SJCRH30 (cell line): ENCODE data around the gene IGHMBP2. TPM values are rescaled to one million over a fixed set of nuclear protein-coding genes. Genes with fewer than 3 reads are reported as not detected.
"Not testable (repeated sequence)": the region's sequence is repeated elsewhere in the genome, so short reads cannot be mapped to it uniquely, and the experiment has no call there.

Source experiments
- DNase-seq, 2 experiments: peaks; one replicate each; pipeline ENCODE4 v3.0.0-alpha.2; 2015 to 2020
- H3K27ac ChIP-seq: fragments of 250-450 bp; sonication (Bioruptor Pico); 2 replicates; pipeline ENCODE4 v1.5.1; 2020; ENCODE audit warnings: mild to moderate bottlenecking, moderate library complexity
- H3K27me3 ChIP-seq: fragments of 250-450 bp; sonication (Bioruptor Pico); 2 replicates; pipeline ENCODE4 v1.5.1; 2020; ENCODE audit warnings: mild to moderate bottlenecking, moderate library complexity
- H3K36me3 ChIP-seq: fragments of 250-450 bp; sonication (Bioruptor Pico); 2 replicates; pipeline ENCODE4 v1.5.1; 2020; ENCODE audit warnings: mild to moderate bottlenecking, moderate library complexity
- H3K4me1 ChIP-seq: fragments of 250-450 bp; sonication (Bioruptor Pico); 2 replicates; pipeline ENCODE4 v1.5.1; 2020; ENCODE audit warnings: mild to moderate bottlenecking, moderate library complexity
- H3K4me3 ChIP-seq: fragments of 250-450 bp; sonication (Bioruptor Pico); 2 replicates; pipeline ENCODE4 v1.5.1; 2020; ENCODE audit warnings: mild to moderate bottlenecking, moderate library complexity
- H3K9me3 ChIP-seq: fragments of 250-450 bp; sonication (Bioruptor Pico); replicated peaks from 2 replicates; pipeline ENCODE4 v1.5.1; 2020; ENCODE audit warnings: mild to moderate bottlenecking, moderate library complexity
- total RNA-seq: library from RNA; depleted of rRNA; stranded (reverse); fragments of >200 nt; shearing (Covaris generic); gene quantifications from 2 replicates; pipeline ENCODE4 v1.2.3, GENCODE V29; 2014

Gene IGHMBP2
- total RNA-seq, 1 experiment from 2014 or later, result 11.1 TPM

GRCh38 chr11:68872216-68873003 lies 31.3 kb upstream of the IGHMBP2 start:
- H3K36me3 ChIP-seq, result no peaks in the 10 kb centered on the region
- no peaks in the 10 kb centered on the region for H3K9me3 ChIP-seq
- no peaks in the 10 kb centered on the region for H3K4me1 ChIP-seq
- H3K27ac ChIP-seq, result no peak overlapping the region
- no peaks in the 10 kb centered on the region for H3K27me3 ChIP-seq
- H3K4me3 ChIP-seq, result no peak overlapping the region
- DNase-seq, result no peak

- no peak overlapping the region for H3K4me3 ChIP-seq
- no peaks in the 10 kb centered on the region for H3K36me3 ChIP-seq
- DNase-seq, result no peak
- no peaks in the 10 kb centered on the region for H3K27me3 ChIP-seq
- no peaks in the 10 kb centered on the region for H3K4me1 ChIP-seq
- no peak overlapping the region for H3K27ac ChIP-seq
- H3K9me3 ChIP-seq, result no peaks in the 10 kb centered on the region
Measured at GRCh38 chr11:68878022-68878421, 25.7 kb upstream of the IGHMBP2 start.

DNA sequence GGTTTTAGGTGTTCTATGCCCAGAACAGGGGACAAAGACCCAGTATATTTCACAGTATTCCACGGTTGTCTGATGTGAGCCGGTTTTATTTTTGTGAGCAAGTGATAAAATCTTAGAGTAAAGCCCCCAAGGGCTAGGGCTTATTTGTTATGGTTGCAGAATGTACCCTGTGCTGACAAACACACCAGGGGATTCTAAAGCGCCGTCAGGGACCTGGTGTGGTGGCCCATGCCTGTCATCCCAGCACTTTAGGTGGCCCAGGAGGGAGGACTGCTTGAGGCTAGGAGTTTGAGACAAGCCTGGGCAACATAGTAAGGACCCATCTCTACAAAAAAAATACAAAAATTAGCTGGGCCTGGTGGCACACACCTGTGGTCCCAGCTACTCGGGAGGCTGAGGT lies 22.8 kb upstream of the IGHMBP2 start:
- Histone ChIP-seq H3K27me3 (no peaks in the 10 kb centered on the region), H3K4me3 (no peak overlapping the region), H3K4me1 (no peaks in the 10 kb centered on the region), H3K9me3 (no peaks in the 10 kb centered on the region), H3K36me3 (no peaks in the 10 kb centered on the region), H3K27ac (no peak overlapping the region)
- DNase-seq, result no peak

GRCh38 chr11:68881320-68881719 lies 22.4 kb upstream of the IGHMBP2 start:
- no peaks in the 10 kb centered on the region for H3K9me3 ChIP-seq
- no peak for DNase-seq
- H3K4me3 ChIP-seq, result no peak overlapping the region
- H3K4me1 ChIP-seq, result no peaks in the 10 kb centered on the region
- H3K27me3 ChIP-seq, result no peaks in the 10 kb centered on the region
- no peaks in the 10 kb centered on the region for H3K36me3 ChIP-seq
- no peak overlapping the region for H3K27ac ChIP-seq

DNA sequence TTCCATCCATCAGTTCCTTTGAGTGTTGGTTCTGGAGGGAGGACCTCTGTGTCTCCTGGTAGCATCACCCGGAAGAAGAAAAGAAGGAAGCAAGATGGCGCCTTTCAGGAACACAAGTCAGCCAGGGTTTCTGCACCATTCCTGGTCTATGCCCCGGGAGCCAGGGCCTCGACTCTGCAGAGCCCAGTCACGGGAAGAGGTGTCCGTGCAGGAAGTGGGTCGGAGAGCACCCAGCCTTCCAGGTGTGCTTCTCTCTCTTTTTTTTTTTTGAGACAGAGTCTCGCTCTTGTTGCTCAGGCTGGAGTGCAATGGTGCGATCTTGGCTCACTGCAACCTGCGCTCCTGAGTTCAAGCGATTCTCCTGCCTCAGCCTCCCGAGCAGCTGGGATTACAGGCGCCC lies 21.3 kb upstream of the IGHMBP2 start:
- H3K27me3 ChIP-seq, result no peaks in the 10 kb centered on the region
- no peak for DNase-seq

DNA sequence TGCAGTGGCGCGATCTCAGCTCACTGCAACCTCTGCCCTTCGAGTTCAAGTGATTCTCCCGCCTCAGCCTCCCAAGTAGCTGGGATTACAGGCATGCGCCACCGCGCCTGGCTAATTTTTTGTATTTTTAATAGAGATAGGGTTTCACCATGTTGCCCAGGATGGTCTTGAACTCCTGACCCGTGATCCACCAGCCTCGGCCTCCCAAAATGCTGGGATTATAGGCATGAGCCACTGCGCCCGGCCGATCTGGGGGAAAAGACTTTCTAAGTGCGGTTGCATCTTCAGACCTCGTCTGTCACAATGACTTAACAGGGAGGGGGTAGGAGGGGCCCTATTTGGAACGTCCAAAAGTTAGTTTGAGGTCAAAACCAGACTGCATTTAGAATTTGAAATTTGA lies 18.9 kb upstream of the IGHMBP2 start:
- H3K9me3 ChIP-seq, H3K4me1 ChIP-seq, H3K27ac ChIP-seq, H3K27me3 ChIP-seq, H3K36me3 ChIP-seq, H3K4me3 ChIP-seq, DNase-seq: not testable (repeated sequence)

More for the DNA sequence above, 21.3 kb upstream of the IGHMBP2 start:
- Histone ChIP-seq H3K4me3 (no peak overlapping the region), H3K27ac (no peak overlapping the region), H3K36me3 (no peaks in the 10 kb centered on the region), H3K9me3 (no peaks in the 10 kb centered on the region), H3K4me1 (no peaks in the 10 kb centered on the region)

- Histone ChIP-seq H3K4me3 (no peak overlapping the region), H3K4me1 (peaks cover 14% of the 10 kb centered on the region), H3K27ac (peak overlapping the region; percentile 39; the same call in 1 of the 2 replicates), H3K27me3 (no peaks in the 10 kb centered on the region), H3K36me3 (peaks cover 8% of the 10 kb centered on the region; the same call in 1 of the 2 replicates), H3K9me3 (no peaks in the 10 kb centered on the region)
- DNase-seq, result peak; percentile 11 to 12
Measured at GRCh38 chr11:68889948-68890446, 13.7 kb upstream of the IGHMBP2 start.

DNA sequence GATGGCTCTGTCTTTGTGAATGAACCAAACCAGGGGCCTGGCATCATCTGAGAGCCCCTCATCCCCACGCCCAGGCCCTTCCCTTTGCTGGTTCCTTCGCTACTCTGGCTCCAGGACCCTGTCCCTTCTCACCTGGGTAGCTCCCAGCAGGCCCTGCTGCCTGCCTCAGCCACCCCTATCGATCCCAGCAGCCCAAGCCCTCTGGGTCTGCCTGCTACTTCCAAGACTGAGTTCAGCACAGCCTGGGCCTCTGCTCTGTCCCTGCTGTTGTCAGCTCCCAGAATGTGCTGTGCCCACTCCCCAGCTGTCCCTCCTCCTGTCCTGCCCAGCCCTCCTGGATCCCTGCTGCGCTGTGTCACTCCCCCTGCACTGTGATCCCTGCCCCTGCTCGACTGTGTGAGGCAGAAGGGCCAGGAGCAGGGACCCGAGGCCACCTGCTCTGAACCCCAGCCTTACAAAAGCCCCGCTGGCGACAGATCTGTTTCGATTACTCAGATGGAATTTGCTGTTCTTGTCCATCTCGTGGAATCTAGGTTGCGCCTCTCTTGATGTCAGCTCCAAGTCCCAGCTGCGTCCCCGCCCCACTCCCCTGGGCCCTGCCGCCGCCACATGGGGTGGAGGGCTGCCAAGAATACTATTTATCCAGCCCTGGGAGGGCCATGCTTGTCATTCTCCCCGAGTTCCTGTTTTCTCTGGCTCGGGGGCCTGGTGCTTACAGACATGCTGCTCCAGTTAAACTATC lies 13.0 kb upstream of the IGHMBP2 start:
- peak; percentile 90 for DNase-seq
- peaks cover 8% of the 10 kb centered on the region; the same call in 1 of the 2 replicates for H3K36me3 ChIP-seq
- H3K4me3 ChIP-seq, result no peak overlapping the region
- H3K27me3 ChIP-seq, result no peaks in the 10 kb centered on the region
- H3K4me1 ChIP-seq, result peaks cover 14% of the 10 kb centered on the region
- peak overlapping the region; percentile 39 for H3K27ac ChIP-seq
- H3K9me3 ChIP-seq, result no peaks in the 10 kb centered on the region

DNA sequence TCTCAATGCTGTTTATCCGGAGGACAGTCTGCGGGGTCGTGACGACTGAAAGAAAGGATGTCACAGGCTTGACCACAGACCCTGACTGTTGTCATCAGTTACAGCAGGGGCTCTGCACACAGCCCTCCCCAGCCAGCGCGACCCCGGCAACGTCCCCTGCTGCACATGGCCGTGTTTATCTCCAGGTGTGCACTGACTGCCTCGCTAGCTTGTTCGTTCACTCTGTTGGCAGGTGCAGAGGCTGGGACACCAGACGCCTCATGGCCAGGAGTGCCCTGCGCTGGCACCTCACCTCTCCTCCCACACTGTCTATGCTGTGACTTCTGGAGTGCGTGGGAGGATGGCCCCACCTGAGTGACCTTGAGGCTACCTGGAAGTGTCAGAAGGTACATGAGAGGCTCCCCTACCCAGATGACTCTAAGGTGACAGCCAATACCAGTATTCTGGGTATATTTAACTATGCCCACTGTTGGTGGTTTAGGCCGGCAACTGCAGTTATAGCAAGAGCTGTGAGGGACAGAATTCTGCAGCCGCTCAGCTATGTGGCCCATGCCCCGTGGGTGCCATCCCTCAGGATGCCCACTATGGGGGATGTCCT lies 12.2 kb upstream of the IGHMBP2 start:
- Histone ChIP-seq H3K4me3 (no peak overlapping the region), H3K27ac (no peak overlapping the region), H3K27me3 (no peaks in the 10 kb centered on the region), H3K36me3 (peaks cover 15% of the 10 kb centered on the region; the same call in 1 of the 2 replicates), H3K4me1 (peaks cover 14% of the 10 kb centered on the region), H3K9me3 (no peaks in the 10 kb centered on the region)
- DNase-seq, result no peak

- peaks cover 17% of the 10 kb centered on the region for H3K36me3 ChIP-seq
- H3K27ac ChIP-seq, result no peak overlapping the region
- H3K4me1 ChIP-seq, result peaks cover 14% of the 10 kb centered on the region
- H3K27me3 ChIP-seq, result no peaks in the 10 kb centered on the region
- H3K4me3 ChIP-seq, result no peak overlapping the region
- H3K9me3 ChIP-seq, result no peaks in the 10 kb centered on the region
- DNase-seq, result no peak
Measured at GRCh38 chr11:68892576-68892975, 11.1 kb upstream of the IGHMBP2 start.

- Histone ChIP-seq H3K4me1 (peaks cover 14% of the 10 kb centered on the region), H3K27ac (no peak overlapping the region), H3K36me3 (peaks cover 19% of the 10 kb centered on the region), H3K9me3 (no peaks in the 10 kb centered on the region), H3K4me3 (no peak overlapping the region), H3K27me3 (no peaks in the 10 kb centered on the region)
- DNase-seq, result no peak
Measured at GRCh38 chr11:68893282-68893681, 10.4 kb upstream of the IGHMBP2 start.

DNA sequence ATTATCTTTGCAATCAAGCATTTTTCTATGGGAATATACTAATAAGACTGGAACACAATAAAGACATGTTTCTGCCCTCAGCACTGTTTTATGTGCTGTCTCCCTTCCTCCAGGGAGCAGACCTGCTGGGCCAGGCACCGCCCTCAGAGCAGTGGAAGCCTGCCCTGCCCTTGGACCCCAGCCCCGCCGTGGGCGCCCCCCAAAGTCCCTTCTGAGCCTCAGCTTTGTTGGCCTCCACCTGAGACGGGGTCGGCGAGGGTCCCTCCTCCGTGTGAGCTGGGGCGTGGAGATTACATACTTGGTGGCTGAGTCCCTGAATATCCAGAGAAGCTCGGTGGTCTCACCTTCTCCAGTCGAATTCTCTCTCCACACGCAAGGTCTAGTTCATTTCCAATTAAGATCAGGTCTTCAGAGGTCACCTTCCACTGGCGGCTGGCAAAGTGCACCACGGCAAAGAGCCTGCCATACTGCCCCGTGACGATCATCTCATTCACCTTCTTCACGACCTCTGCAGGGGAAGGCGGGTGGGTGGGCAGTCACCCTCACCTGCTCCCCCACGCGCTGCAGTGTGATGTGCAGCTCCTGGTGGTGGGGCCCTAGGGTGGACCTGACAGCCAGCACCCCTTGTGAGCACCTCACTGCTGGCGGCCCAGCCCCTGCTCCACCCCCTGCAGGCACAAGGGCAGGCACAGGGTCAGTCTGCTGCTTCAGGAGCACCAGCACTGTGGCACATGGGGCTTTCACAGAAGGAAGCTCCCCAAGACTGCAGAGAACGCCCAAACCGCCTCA lies 7.3 kb upstream of the IGHMBP2 start:
- H3K36me3 ChIP-seq, result peaks cover 22% of the 10 kb centered on the region
- H3K9me3 ChIP-seq, result no peaks in the 10 kb centered on the region

GRCh38 chr11:68897441-68897840 lies 6.2 kb upstream of the IGHMBP2 start:
- Histone ChIP-seq H3K4me1 (no peaks in the 10 kb centered on the region), H3K27ac (no peak overlapping the region), H3K36me3 (peaks cover 22% of the 10 kb centered on the region), H3K4me3 (no peak overlapping the region), H3K27me3 (no peaks in the 10 kb centered on the region), H3K9me3 (no peaks in the 10 kb centered on the region; the same call in 1 of the 2 replicates)
- DNase-seq, result no peak

More for the DNA sequence above, 7.3 kb upstream of the IGHMBP2 start:
- Histone ChIP-seq H3K27me3 (no peaks in the 10 kb centered on the region), H3K4me1 (peaks cover 4% of the 10 kb centered on the region; the same call in 1 of the 2 replicates), H3K27ac (no peak overlapping the region), H3K4me3 (no peak overlapping the region)
- no peak for DNase-seq

- 0 out of 2 replicates have a peak, but pooled peaks cover 6% of the 10 kb centered on the region for H3K4me1 ChIP-seq
- H3K27ac ChIP-seq, result no peak overlapping the region
- H3K36me3 ChIP-seq, result peaks cover 12% of the 10 kb centered on the region
- H3K4me3 ChIP-seq, result no peak overlapping the region
- H3K27me3 ChIP-seq, result no peaks in the 10 kb centered on the region
- H3K9me3 ChIP-seq, result no peaks in the 10 kb centered on the region; the same call in 1 of the 2 replicates
- no peak for DNase-seq
Measured at GRCh38 chr11:68900835-68901381, 2.8 kb upstream of the IGHMBP2 start.
